Kidney tubule cell (primary cell): ENCODE results near the gene JUNB.

ENCODE experiments used
- DNase-seq: peaks from one replicate; pipeline ENCODE4 v3.0.0-alpha.2; 2018; ENCODE audit warnings: low spot score

JUNB gene

DNA sequence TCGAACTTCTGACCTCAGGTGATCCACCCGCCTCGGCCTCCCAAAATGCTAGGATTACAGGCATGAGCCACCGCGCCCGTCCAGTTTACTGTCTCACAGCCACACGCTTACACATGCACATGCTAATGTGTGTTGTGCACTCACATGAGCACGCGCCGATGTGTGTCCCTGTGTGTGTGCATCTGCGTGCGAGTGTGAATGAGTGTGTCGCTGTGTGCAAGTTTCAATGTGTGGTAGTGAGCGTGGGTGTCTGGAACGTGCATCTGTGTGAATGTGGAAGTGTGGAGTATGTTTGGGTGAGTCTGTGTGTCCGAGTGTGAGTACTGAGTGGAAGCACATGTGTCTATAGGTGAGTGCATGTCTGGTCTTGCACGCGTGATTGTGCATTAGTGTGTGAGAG is 51.2 kb downstream of the JUNB start:
- DNase-seq = no peak
